Neural progenitor cell (in vitro differentiated cells): ENCODE data around the gene VAMP7.

Experiments used
- CTCF ChIP-seq: fragments of 200-600 bp; sonication (generic); IDR thresholded peaks from 2 replicates; pipeline ENCODE4 v1.5.1; 2017; ENCODE audit warnings: antibody characterized with exemption, mild to moderate bottlenecking
- EZH2 ChIP-seq: fragments of 200-600 bp; sonication (generic); IDR thresholded peaks from 2 replicates; pipeline ENCODE4 v1.6.1; 2017; ENCODE audit warnings: antibody characterized with exemption, mild to moderate bottlenecking, moderate library complexity
- EZH2phosphoT487 ChIP-seq: fragments of 200-600 bp; sonication (generic); IDR thresholded peaks from 2 replicates; pipeline ENCODE4 v1.6.1; 2017; ENCODE audit warnings: antibody characterized with exemption

DNA sequence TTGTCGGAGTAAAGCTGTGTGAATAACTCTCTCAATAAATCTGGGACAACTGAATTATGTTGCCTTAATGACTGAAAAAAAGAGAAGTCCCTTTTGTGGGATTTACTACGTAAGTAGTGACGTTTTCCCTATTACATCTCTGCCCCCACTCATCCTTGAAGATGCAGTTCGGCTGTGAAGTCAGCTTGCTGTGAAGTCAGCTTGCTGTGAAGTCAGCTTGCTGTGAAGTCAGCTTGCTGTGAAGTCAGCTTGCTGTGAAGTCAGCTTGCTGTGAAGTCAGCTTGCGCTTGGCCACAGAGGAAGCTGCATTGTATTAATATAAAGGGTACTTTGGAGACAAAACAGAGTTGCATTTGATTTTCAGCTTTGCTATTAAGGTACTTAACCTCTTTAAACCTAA, 8.0 kb upstream of the VAMP7 start:
- no peak for TF ChIP-seq EZH2
- TF ChIP-seq CTCF: no peak
- no peak for TF ChIP-seq EZH2phosphoT487
